OCI-LY3 (cell line): ENCODE data around the gene PNCK.

Experiments
- EZH2phosphoT487 ChIP-seq: fragments of 200-600 bp; shearing (Covaris generic); IDR thresholded peaks from 2 replicates; pipeline ENCODE4 v1.6.1; 2018; ENCODE audit warnings: antibody characterized with exemption, mixed run types, low read depth
- TF ChIP-seq, protein P1 (sequence below): fragments of 200-600, 300-600 bp; sonication (generic); IDR thresholded peaks from 2 replicates; pipeline ENCODE4 v1.5.1; 2014; ENCODE audit warnings: antibody characterized with exemption, low read length, low read depth

- TF ChIP-seq, protein P1, sequence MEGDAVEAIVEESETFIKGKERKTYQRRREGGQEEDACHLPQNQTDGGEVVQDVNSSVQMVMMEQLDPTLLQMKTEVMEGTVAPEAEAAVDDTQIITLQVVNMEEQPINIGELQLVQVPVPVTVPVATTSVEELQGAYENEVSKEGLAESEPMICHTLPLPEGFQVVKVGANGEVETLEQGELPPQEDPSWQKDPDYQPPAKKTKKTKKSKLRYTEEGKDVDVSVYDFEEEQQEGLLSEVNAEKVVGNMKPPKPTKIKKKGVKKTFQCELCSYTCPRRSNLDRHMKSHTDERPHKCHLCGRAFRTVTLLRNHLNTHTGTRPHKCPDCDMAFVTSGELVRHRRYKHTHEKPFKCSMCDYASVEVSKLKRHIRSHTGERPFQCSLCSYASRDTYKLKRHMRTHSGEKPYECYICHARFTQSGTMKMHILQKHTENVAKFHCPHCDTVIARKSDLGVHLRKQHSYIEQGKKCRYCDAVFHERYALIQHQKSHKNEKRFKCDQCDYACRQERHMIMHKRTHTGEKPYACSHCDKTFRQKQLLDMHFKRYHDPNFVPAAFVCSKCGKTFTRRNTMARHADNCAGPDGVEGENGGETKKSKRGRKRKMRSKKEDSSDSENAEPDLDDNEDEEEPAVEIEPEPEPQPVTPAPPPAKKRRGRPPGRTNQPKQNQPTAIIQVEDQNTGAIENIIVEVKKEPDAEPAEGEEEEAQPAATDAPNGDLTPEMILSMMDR: no peak
- TF ChIP-seq EZH2phosphoT487: no peak
Measured at GRCh38 chrX:153645151-153645550, 28.5 kb downstream of the PNCK start.
